Nephron progenitor cell (in vitro differentiated cells): ENCODE results near the gene SLC22A13.
"Not testable (repeated sequence)": the region's sequence is repeated elsewhere in the genome, so short reads cannot be mapped to it uniquely, and the experiment has no call there.

Experiments
- DNase-seq: peaks from one replicate; pipeline ENCODE4 v3.0.0; 2021
- H3K27ac Mint-ChIP-seq: 2 replicates; pipeline ENCODE4 v1.8.0; 2021; ENCODE audit warnings: mild to moderate bottlenecking, moderate library complexity, mixed read lengths
- H3K27me3 Mint-ChIP-seq: 2 replicates; pipeline ENCODE4 v1.8.0; 2021; ENCODE audit warnings: mild to moderate bottlenecking, low read depth, mixed read lengths; ENCODE audit not compliant: poor library complexity
- H3K36me3 Mint-ChIP-seq: 2 replicates; pipeline ENCODE4 v1.8.0; 2021; ENCODE audit warnings: low read depth, mixed read lengths
- H3K4me1 Mint-ChIP-seq: 2 replicates; pipeline ENCODE4 v1.8.0; 2021; ENCODE audit warnings: mixed read lengths
- H3K4me3 Mint-ChIP-seq: 2 replicates; pipeline ENCODE4 v1.8.0; 2021; ENCODE audit warnings: mild to moderate bottlenecking, moderate library complexity, mixed read lengths
- H3K9me3 Mint-ChIP-seq: 2 replicates; pipeline ENCODE4 v1.8.0; 2021; ENCODE audit warnings: mild to moderate bottlenecking, moderate library complexity, mixed read lengths
- TF ChIP-seq, protein P1 (sequence below): fragments of 200-600 bp; sonication (generic); IDR thresholded peaks from 2 replicates; pipeline ENCODE4 v1.5.0; 2021; ENCODE audit warnings: antibody characterized with exemption

SLC22A13 gene

DNA sequence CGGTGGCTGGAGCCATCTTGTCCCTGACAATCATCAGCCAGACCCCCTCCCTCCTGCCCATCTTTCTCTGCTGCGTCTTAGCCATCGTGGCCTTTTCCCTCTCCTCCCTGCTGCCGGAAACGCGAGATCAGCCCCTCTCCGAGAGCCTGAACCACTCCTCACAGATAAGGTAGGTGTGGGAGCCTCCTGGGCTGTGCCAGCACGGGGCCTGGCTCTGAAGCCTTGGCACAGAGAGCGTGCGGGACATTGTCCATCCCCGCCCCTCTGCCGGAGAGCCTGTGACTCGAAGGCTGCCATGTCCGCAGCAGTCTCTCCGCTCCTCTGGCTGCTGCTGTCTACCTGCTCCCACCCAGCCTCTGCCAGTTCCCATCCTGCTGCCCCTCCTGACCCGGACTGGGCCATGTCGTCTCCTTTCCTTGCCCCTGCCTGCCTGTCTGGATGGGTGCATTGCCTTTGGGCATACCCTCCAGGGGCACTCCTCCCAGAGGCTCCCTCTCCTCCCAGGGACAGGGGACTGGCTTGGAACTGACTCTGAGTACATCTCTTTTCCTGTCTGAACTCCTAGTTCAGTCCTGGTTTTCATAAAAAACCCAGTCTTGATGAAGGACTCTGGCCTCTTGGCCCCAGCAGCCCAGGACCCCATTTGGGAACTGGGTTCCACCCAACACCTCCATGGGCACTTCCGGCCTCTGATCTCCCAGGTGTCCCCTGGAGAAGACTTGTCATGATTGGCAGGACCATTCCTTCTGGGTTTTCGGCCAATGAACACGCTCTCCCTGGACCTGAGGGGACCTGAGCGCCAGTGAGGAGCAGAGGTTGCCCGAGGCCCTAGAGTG lies 51.0 kb downstream of the SLC22A13 start:
- H3K27me3 Mint-ChIP-seq, result peaks cover 14% of the 10 kb centered on the region
- H3K27ac Mint-ChIP-seq, result peak overlapping the region; percentile 54
- no peak overlapping the region for H3K4me3 Mint-ChIP-seq
- H3K9me3 Mint-ChIP-seq, result no peaks in the 10 kb centered on the region
- DNase-seq, result no peak
- no peaks in the 10 kb centered on the region for H3K36me3 Mint-ChIP-seq
- TF ChIP-seq, protein P1, sequence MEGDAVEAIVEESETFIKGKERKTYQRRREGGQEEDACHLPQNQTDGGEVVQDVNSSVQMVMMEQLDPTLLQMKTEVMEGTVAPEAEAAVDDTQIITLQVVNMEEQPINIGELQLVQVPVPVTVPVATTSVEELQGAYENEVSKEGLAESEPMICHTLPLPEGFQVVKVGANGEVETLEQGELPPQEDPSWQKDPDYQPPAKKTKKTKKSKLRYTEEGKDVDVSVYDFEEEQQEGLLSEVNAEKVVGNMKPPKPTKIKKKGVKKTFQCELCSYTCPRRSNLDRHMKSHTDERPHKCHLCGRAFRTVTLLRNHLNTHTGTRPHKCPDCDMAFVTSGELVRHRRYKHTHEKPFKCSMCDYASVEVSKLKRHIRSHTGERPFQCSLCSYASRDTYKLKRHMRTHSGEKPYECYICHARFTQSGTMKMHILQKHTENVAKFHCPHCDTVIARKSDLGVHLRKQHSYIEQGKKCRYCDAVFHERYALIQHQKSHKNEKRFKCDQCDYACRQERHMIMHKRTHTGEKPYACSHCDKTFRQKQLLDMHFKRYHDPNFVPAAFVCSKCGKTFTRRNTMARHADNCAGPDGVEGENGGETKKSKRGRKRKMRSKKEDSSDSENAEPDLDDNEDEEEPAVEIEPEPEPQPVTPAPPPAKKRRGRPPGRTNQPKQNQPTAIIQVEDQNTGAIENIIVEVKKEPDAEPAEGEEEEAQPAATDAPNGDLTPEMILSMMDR, result no peak
- H3K4me1 Mint-ChIP-seq, result peaks cover 16% of the 10 kb centered on the region

DNA sequence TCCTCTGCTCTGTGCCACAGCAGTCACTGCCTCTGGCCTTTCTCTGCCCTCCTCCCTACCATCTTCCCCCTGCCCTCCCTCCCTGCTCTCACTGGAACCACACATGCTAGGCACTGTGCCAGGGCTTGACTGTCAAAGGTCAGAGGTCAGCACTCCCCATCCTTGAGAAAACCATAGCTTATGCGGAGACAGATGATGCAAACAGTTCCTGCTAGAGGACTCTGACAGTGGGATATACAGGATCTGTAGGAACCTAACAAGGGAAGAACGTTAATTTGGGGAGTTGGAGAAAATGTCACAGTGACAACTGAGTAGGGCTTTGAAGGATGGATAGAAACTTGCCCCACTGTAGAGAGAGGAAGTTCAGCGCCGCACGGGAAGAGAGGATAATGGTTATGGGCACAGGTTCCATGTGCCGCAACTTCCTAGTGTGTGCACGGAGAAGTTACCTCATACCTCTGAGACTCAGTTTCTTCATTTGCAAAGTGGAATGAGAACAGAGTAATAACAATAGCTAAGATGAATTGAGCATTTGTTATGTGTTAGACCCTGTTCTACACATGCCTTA lies 51.7 kb downstream of the SLC22A13 start:
- H3K9me3 Mint-ChIP-seq, result no peaks in the 10 kb centered on the region
- no peaks in the 10 kb centered on the region for H3K36me3 Mint-ChIP-seq
- peaks cover 13% of the 10 kb centered on the region for H3K4me1 Mint-ChIP-seq
- DNase-seq, result no peak
- peaks cover 17% of the 10 kb centered on the region for H3K27me3 Mint-ChIP-seq
- no peak overlapping the region for H3K4me3 Mint-ChIP-seq
- TF ChIP-seq, protein P1, result no peak
- no peak overlapping the region for H3K27ac Mint-ChIP-seq

DNA sequence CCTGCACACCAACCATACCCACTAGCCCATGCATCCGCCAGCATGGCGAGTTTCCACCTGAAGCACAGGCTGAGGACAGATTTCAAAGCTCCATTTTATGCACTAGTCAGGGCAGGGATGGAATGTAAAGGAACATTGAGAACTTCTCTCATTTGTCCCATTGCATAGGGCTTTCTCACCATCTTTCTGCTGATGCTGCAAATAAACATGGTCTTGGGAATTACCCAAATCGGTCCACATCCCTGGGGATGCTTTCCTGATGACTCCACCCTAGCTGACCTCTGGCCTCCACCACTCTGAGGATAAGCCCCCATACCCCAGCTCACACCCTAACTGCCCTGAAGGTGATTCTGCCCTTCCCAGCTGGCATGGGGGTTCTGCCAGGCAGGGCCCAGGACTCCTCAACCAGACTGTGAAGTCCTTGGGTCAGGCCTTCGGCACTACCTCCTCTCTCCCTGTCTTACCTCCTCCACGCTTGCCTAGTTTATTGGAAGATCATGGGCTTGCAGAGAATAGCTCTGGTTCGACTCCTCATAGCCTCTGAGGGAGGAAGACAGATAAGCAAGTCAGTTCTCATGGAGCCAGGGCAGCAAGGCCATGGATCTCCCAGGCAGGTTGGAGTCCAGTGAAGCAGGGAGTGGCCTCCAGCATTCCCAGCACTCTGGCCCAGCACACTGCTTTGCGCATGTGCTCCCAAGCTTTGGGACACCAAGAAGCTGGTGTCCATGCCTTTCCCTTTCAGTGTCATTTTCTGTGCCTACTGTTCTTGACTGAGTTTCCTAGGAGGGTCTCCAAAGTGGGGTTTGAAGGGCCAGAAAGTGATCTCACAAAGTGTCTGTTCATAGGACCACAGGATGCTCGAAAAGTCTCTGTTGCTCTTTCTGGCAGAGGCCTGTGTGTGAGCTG lies 53.4 kb downstream of the SLC22A13 start:
- Mint-ChIP-seq H3K36me3 (no peaks in the 10 kb centered on the region), H3K9me3 (peaks cover 4% of the 10 kb centered on the region), H3K27ac (no peak overlapping the region), H3K27me3 (peaks cover 24% of the 10 kb centered on the region), H3K4me3 (no peak overlapping the region), H3K4me1 (peaks cover 8% of the 10 kb centered on the region)
- TF ChIP-seq, protein P1, result no peak
- DNase-seq, result no peak

DNA sequence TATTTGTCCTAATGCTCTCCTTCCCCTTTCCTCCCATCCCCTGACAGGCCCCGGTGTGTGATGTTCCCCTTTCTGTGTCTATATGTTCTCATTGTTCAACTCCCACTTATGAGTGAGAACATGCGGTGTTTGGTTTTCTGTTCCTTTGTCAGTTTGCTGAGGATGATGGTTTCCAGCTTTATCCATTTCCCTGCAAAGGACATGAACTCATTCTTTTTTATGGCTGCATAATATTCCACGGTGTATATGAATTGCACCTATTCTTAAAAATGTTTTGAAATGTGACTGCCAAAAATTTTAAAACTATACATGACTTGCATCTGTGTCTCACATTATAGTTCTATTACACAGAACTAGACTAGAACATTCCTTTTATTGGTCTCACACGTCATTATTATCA lies 55.0 kb downstream of the SLC22A13 start:
- not testable (repeated sequence) for H3K36me3 Mint-ChIP-seq, H3K9me3 Mint-ChIP-seq, H3K4me3 Mint-ChIP-seq, DNase-seq, H3K4me1 Mint-ChIP-seq, H3K27ac Mint-ChIP-seq
- peaks cover 22% of the 10 kb centered on the region for H3K27me3 Mint-ChIP-seq

GRCh38 chr3:38323060-38323459 lies 57.4 kb downstream of the SLC22A13 start:
- H3K27me3 Mint-ChIP-seq, result peaks cover 34% of the 10 kb centered on the region
- no peaks in the 10 kb centered on the region for H3K4me1 Mint-ChIP-seq
- H3K27ac Mint-ChIP-seq, result no peak overlapping the region
- H3K4me3 Mint-ChIP-seq, result no peak overlapping the region
- no peaks in the 10 kb centered on the region for H3K36me3 Mint-ChIP-seq
- H3K9me3 Mint-ChIP-seq, result peaks cover 7% of the 10 kb centered on the region
- DNase-seq, result no peak
- TF ChIP-seq, protein P1, result no peak

DNA sequence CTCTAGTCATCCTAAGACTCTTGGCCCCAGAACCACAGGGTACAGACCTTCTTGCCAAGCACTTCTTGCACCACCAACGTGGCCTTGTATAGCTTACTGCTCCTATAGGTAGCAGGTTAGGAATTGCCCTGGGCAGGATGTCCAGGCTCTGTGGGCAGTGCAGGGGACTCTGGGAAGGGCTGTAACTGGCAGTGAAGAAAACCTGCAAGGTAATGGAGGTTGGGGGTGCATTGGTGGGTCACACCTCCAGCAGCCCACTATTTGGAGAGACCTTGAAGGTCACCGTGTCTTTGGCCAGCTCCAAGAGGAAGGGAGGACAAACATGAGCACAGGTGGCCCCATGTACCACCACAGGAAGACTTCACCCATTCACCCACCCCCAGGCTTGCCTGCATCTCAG lies 59.6 kb downstream of the SLC22A13 start:
- TF ChIP-seq, protein P1, result no peak
- no peaks in the 10 kb centered on the region for H3K4me1 Mint-ChIP-seq
- no peaks in the 10 kb centered on the region for H3K36me3 Mint-ChIP-seq
- H3K9me3 Mint-ChIP-seq, result peaks cover 7% of the 10 kb centered on the region
- H3K4me3 Mint-ChIP-seq, result no peak overlapping the region
- no peak for DNase-seq
- H3K27me3 Mint-ChIP-seq, result peaks cover 34% of the 10 kb centered on the region
- H3K27ac Mint-ChIP-seq, result no peak overlapping the region
